NCI-H748 treated with DMSO at 0.1 percent for 48 hours (cell line): ENCODE results near the gene MAPRE2.

Experiments
- DNase-seq: peaks from one replicate; lab custom pipeline; 2025; lab: John Stamatoyannopoulos, UW

The MAPRE2 gene

GRCh38 chr18:35180455-35180854 is 139.2 kb downstream of the MAPRE2 start:
- no peak for DNase-seq

GRCh38 chr18:35182151-35182550 is 140.9 kb downstream of the MAPRE2 start:
- DNase-seq: no peak

DNA sequence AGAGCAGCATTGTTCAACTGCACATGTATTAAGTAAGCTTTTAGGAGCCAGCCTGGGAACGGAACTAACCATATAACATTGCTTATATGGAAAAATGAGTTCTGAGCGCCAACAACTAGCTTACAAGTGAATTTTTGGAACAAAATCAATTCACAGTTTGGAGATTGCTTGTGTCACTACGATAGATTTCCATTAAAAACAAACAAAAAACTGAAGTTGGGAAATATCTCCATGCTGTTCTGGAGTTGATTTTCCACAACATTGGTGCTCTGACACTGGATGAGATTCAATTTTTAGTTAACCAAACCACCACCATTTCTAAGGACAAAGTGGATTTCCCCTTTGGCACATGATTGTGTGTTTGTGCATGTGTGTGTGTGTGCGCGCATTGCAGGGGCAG is 142.7 kb downstream of the MAPRE2 start:
- no peak for DNase-seq

- no peak for DNase-seq
These were observed 144.6 kb downstream of the MAPRE2 start for GRCh38 chr18:35185771-35186170.

GRCh38 chr18:35186291-35187034 is 145.2 kb downstream of the MAPRE2 start:
- DNase-seq: no peak

- DNase-seq: no peak
These were observed 148.3 kb downstream of the MAPRE2 start for GRCh38 chr18:35189510-35189909.

GRCh38 chr18:35190948-35191697 is 149.9 kb downstream of the MAPRE2 start:
- no peak for DNase-seq

- DNase-seq: no peak
These were observed 150.4 kb downstream of the MAPRE2 start for GRCh38 chr18:35191698-35192025.

DNA sequence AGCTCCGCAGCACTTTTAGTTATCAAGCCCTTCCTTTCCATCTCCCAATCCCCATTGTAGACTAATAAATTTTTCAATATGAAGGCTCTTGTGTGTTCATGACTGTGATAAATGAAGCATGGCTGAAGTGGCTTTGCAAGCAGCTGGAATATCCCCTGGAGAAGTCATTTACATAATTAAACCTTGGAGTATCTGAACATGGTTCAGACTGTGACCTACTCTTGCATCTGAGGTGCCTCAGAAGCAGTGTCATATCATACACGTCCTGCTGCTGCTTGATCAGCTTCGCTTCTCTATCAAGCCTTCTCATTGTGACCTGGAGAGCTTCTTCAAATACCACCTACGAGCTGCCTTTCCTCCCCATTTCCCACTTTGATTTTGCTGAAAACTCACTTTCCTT is 151.2 kb downstream of the MAPRE2 start:
- no peak for DNase-seq
